ENCODE measurements around the gene ATP6V0C. TPM values are rescaled to one million over a fixed set of nuclear protein-coding genes. Genes with fewer than 3 reads are reported as not detected.

The ATP6V0C gene
- total RNA-seq, 1 donor from 2014 or later = 134 TPM

Small RNA genes lying within 50 kb of the gene (microRNA-seq; reads per million reads assigned to microRNA genes)
- gene MIR3178 (not detected), gene MIR6768 (not detected)

Other genes starting within 250 kb of the ATP6V0C start
- gene RNPS1, start 245.8 kb upstream of the ATP6V0C start, total RNA-seq = 103 TPM
- 39.0 TPM for gene ABCA3, start 173.2 kb upstream of the ATP6V0C start, total RNA-seq
- gene CCNF, start 84.5 kb upstream of the ATP6V0C start, total RNA-seq = 1.8 TPM
- 0.58 TPM for gene TEDC2, start 53.8 kb upstream of the ATP6V0C start, total RNA-seq
- 0.36 TPM for gene NTN3, start 42.7 kb upstream of the ATP6V0C start, total RNA-seq
- 15.4 TPM for gene TBC1D24, start 38.8 kb upstream of the ATP6V0C start, total RNA-seq
- 38.5 TPM for gene AMDHD2, start 6.4 kb downstream of the ATP6V0C start, total RNA-seq
- not detected for gene CEMP1, start 17.5 kb downstream of the ATP6V0C start, total RNA-seq
- gene PDPK1, start 24.1 kb downstream of the ATP6V0C start, total RNA-seq = 46.3 TPM
- 18.2 TPM for gene KCTD5, start 168.6 kb downstream of the ATP6V0C start, total RNA-seq
- gene PRSS27, start 206.3 kb downstream of the ATP6V0C start, total RNA-seq = 2.1 TPM
- 931 TPM for gene SRRM2, start 238.7 kb downstream of the ATP6V0C start, total RNA-seq

All from sciatic nerve (tissue), 1 donor.